IMR-90 (cell line): ENCODE measurements around the gene NPR3. TPM values are rescaled to one million over a fixed set of nuclear protein-coding genes. Genes with fewer than 3 reads are reported as not detected.

Source experiments
- ATAC-seq: fragments of 200-7000 bp; cut with Tn5 transposase; 2 replicates; pipeline ENCODE4 v1.9.1; 2020; ENCODE audit warnings: low read depth, mild to moderate bottlenecking, moderate library complexity
- BruUV-seq: library from RNA; stranded (reverse); fragments of 400-500 nt; replicated peaks from 2 replicates; lab custom pipeline; 2021; lab: Mats Ljungman, UMichigan
- CTCF ChIA-PET: fragments of 300-600 bp; formaldehyde crosslinking; extraction: SDS; loops from one replicate; lab custom pipeline; 2021; ENCODE audit warnings: antibody characterized with exemption; lab: Yijun Ruan, JAX
- POLR2A ChIA-PET: fragments of 300-600 bp; sonication (Branson Sonifier 250); formaldehyde crosslinking; loops from one replicate; lab custom pipeline; 2022; ENCODE audit warnings: antibody characterized with exemption; ENCODE audit not compliant: unreplicated experiment; lab: Charles Lee
- DNase-seq: peaks from one replicate; pipeline ENCODE4 v3.0.0; 2013
- H2AFZ ChIP-seq: replicated peaks from 2 replicates; pipeline ENCODE3; 2013; ENCODE audit warnings: low read length, mild to moderate bottlenecking; ENCODE audit not compliant: poor library complexity
- H2AK5ac ChIP-seq: 2 replicates; pipeline ENCODE4 v1.6.1; 2013; ENCODE audit warnings: low read depth, low read length, inconsistent platforms
- H2AK9ac ChIP-seq: replicated peaks from 2 replicates; pipeline ENCODE3; 2013; ENCODE audit warnings: mild to moderate bottlenecking, low read depth, low read length, moderate library complexity; ENCODE audit not compliant: poor library complexity
- H2BK120ac ChIP-seq: 2 replicates; pipeline ENCODE4 v1.6.1; 2013; ENCODE audit warnings: low read depth, low read length, inconsistent platforms
- H2BK15ac ChIP-seq: 3 replicates; pipeline ENCODE4 v1.6.1; 2013; ENCODE audit warnings: low read depth, low read length, inconsistent platforms
- H2BK20ac ChIP-seq: 2 replicates; pipeline ENCODE4 v1.6.1; 2013; ENCODE audit warnings: low read depth, mild to moderate bottlenecking, inconsistent platforms, low read length, moderate library complexity
- H2BK5ac ChIP-seq: 2 replicates; pipeline ENCODE4 v1.6.1; 2013; ENCODE audit warnings: mild to moderate bottlenecking, low read depth, low read length, inconsistent platforms; ENCODE audit not compliant: poor library complexity, severe bottlenecking
- H3K14ac ChIP-seq: replicated peaks from 2 replicates; pipeline ENCODE4 v1.6.1; 2013; ENCODE audit warnings: low read depth, low read length, inconsistent platforms
- H3K18ac ChIP-seq: 2 replicates; pipeline ENCODE4 v1.6.1; 2013; ENCODE audit warnings: low read depth, low read length, control low read depth
- H3K23ac ChIP-seq: 2 replicates; pipeline ENCODE4 v1.6.1; 2013; ENCODE audit warnings: low read depth, low read length, inconsistent platforms
- H3K27ac ChIP-seq: 2 replicates; pipeline ENCODE4 v1.5.1; 2013; ENCODE audit warnings: mild to moderate bottlenecking, control low read depth, low read length; ENCODE audit not compliant: insufficient read depth
- H3K27me3 ChIP-seq: 2 replicates; pipeline ENCODE4 v1.6.1; 2013; ENCODE audit warnings: low read length; ENCODE audit not compliant: control insufficient read depth, insufficient read depth
- H3K36me3 ChIP-seq: 2 replicates; pipeline ENCODE4 v1.6.1; 2013; ENCODE audit warnings: low read length, mixed read lengths; ENCODE audit not compliant: control insufficient read depth, insufficient read depth
- H3K4ac ChIP-seq: 2 replicates; pipeline ENCODE4 v1.6.1; 2013; ENCODE audit warnings: low read depth, low read length, inconsistent platforms
- H3K4me1 ChIP-seq: 2 replicates; pipeline ENCODE4 v1.6.1; 2013; ENCODE audit warnings: low read length, mixed read lengths; ENCODE audit not compliant: control insufficient read depth, insufficient read depth
- H3K4me2 ChIP-seq: 2 replicates; pipeline ENCODE4 v1.6.1; 2013; ENCODE audit warnings: low read depth, mild to moderate bottlenecking, control low read depth, low read length, moderate library complexity
- H3K4me3 ChIP-seq: 2 replicates; pipeline ENCODE4 v1.5.1; 2013; ENCODE audit warnings: low read depth, mild to moderate bottlenecking, control low read depth, low read length, moderate library complexity; ENCODE audit not compliant: insufficient read depth
- H3K56ac ChIP-seq: 2 replicates; pipeline ENCODE4 v1.6.1; 2013; ENCODE audit warnings: low read length, inconsistent platforms; ENCODE audit not compliant: insufficient read depth; ENCODE audit errors: extremely low read depth
- H3K79me1 ChIP-seq, 2 experiments: 2 replicates each; pipeline ENCODE4 v1.6.1; 2013; ENCODE audit warnings: low read length in 2 of 2, inconsistent platforms in 1 of 2, low read depth in 1 of 2
- H3K9ac ChIP-seq: 2 replicates; pipeline ENCODE4 v1.6.1; 2013; ENCODE audit warnings: low read depth, low read length, control low read depth
- H3K9me1 ChIP-seq: 2 replicates; pipeline ENCODE4 v1.6.1; 2013; ENCODE audit warnings: low read length, inconsistent platforms; ENCODE audit not compliant: insufficient read depth
- H3K9me3 ChIP-seq: 2 replicates; pipeline ENCODE4 v1.6.1; 2013; ENCODE audit warnings: low read length; ENCODE audit not compliant: control insufficient read depth, insufficient read depth
- H4K20me1 ChIP-seq: 2 replicates; pipeline ENCODE4 v1.6.1; 2013; ENCODE audit warnings: low read length, inconsistent platforms; ENCODE audit not compliant: insufficient read depth
- H4K5ac ChIP-seq: 2 replicates; pipeline ENCODE4 v1.6.1; 2013; ENCODE audit warnings: mild to moderate bottlenecking, low read depth, low read length, control low read depth
- H4K8ac ChIP-seq, 2 experiments: 2 replicates each; pipeline ENCODE4 v1.6.1; 2013; ENCODE audit warnings: low read depth in 2 of 2, low read length in 2 of 2, control low read depth in 1 of 2, inconsistent platforms in 1 of 2
- H4K91ac ChIP-seq: 2 replicates; pipeline ENCODE4 v1.6.1; 2013; ENCODE audit warnings: low read depth, low read length, inconsistent platforms; ENCODE audit not compliant: insufficient read depth
- BHLHE40 ChIP-seq: fragments of 150-350 bp; IDR thresholded peaks from 2 replicates; pipeline ENCODE4 v1.6.1; 2016; ENCODE audit warnings: mild to moderate bottlenecking, low read depth, low read length
- CEBPB ChIP-seq: IDR thresholded peaks from 2 replicates; pipeline ENCODE4 v1.6.1; 2012; ENCODE audit warnings: low read depth, low read length, improper control_type of control experiment
- FOS ChIP-seq: fragments of 150-350 bp; IDR thresholded peaks from 2 replicates; pipeline ENCODE4 v1.6.1; 2016; ENCODE audit warnings: low read depth, low read length
- MAFK ChIP-seq: IDR thresholded peaks from 2 replicates; pipeline ENCODE4 v1.6.1; 2012; ENCODE audit warnings: low read depth, low read length, improper control_type of control experiment
- MAZ ChIP-seq: IDR thresholded peaks from 2 replicates; pipeline ENCODE4 v1.6.1; 2012; ENCODE audit warnings: low read depth, mild to moderate bottlenecking, low read length, improper control_type of control experiment, moderate library complexity, borderline replicate concordance
- MXI1 ChIP-seq: IDR thresholded peaks from 2 replicates; pipeline ENCODE4 v1.6.1; 2012; ENCODE audit warnings: low read depth, mild to moderate bottlenecking, low read length, moderate library complexity, borderline replicate concordance
- NFE2L2 ChIP-seq: fragments of 150-350 bp; IDR thresholded peaks from 2 replicates; pipeline ENCODE4 v1.6.1; 2016; ENCODE audit warnings: low read depth, mild to moderate bottlenecking, low read length
- POLR2A ChIP-seq: IDR thresholded peaks from 2 replicates; pipeline ENCODE4 v1.6.1; 2012; ENCODE audit warnings: mild to moderate bottlenecking, low read depth, low read length
- RFX5 ChIP-seq: IDR thresholded peaks from 2 replicates; pipeline ENCODE4 v1.8.0; 2012; ENCODE audit warnings: low read depth, mild to moderate bottlenecking, low read length, moderate library complexity
- SMC3 ChIP-seq: fragments of 150-350 bp; IDR thresholded peaks from 2 replicates; pipeline ENCODE4 v1.6.1; 2016; ENCODE audit warnings: low read depth, mild to moderate bottlenecking, antibody characterized with exemption, low read length, moderate library complexity
- WGBS, 2 experiments: methylation state at CpG; one replicate each; pipeline versions ENCODE4 v1.1.5 to v1.1.7; 2013; ENCODE audit warnings: missing lambda C conversion rate in 2 of 2; ENCODE audit not compliant: insufficient read length in 1 of 2; ENCODE audit errors: extremely low coverage in 2 of 2; 5-methylcytosine and 5-hydroxymethylcytosine counted together
- dilution Hi-C: fragments of 300-500 bp; cut with HindIII; formaldehyde crosslinking; loops from one replicate; pipeline ENCODE4 v1.14.3; 2018; ENCODE audit warnings: low sequenced_read_pairs; ENCODE audit not compliant: unreplicated experiment
- in situ Hi-C: fragments of 300-500 bp; cut with MboI; formaldehyde crosslinking; loops from 3 replicates; pipeline ENCODE4 v1.14.3; 2019; ENCODE audit warnings: low sequenced_read_pairs, inconsistent platforms, mixed read lengths
- intact Hi-C: fragments of 100-400 bp; cut with micrococcal nuclease; formaldehyde crosslinking; loops from 2 replicates; pipeline ENCODE4 v1.10.0; 2022
- polyA plus RNA-seq, 3 experiments: library from polyadenylated mRNA; depleted of rRNA; stranded (reverse); fragments of >200 nt; gene quantifications; 2 replicates each; pipeline ENCODE4 v1.2.3, GENCODE V29; 2012; ENCODE audit warnings: low replicate concordance in 1 of 3
- total RNA-seq: library from RNA; depleted of rRNA; stranded (reverse); fragments of >200 nt; gene quantifications from 2 replicates; pipeline ENCODE4 v1.2.3, GENCODE V29; 2012
- TF ChIP-seq, protein P1 (sequence below): conservative IDR thresholded peaks from 2 replicates; pipeline ENCODE4 v1.5.1; 2012; ENCODE audit warnings: mild to moderate bottlenecking, low read depth, low read length, improper control_type of control experiment
- TF ChIP-seq, protein P2 (sequence below): fragments of 150-350 bp; IDR thresholded peaks from 2 replicates; pipeline ENCODE4 v1.6.1; 2017; ENCODE audit warnings: mild to moderate bottlenecking, antibody characterized with exemption, low read length, low read depth
- TF ChIP-seq, protein P3 (sequence below): fragments of 150-350 bp; IDR thresholded peaks from 2 replicates; pipeline ENCODE4 v1.6.1; 2016; ENCODE audit warnings: low read depth, mild to moderate bottlenecking, low read length, moderate library complexity, borderline replicate concordance

NPR3 gene
- total and polyA plus RNA-seq, 2 of the 4 experiments (the other 2 are of a cell fraction) = 24.6 to 88.2 TPM

DNA sequence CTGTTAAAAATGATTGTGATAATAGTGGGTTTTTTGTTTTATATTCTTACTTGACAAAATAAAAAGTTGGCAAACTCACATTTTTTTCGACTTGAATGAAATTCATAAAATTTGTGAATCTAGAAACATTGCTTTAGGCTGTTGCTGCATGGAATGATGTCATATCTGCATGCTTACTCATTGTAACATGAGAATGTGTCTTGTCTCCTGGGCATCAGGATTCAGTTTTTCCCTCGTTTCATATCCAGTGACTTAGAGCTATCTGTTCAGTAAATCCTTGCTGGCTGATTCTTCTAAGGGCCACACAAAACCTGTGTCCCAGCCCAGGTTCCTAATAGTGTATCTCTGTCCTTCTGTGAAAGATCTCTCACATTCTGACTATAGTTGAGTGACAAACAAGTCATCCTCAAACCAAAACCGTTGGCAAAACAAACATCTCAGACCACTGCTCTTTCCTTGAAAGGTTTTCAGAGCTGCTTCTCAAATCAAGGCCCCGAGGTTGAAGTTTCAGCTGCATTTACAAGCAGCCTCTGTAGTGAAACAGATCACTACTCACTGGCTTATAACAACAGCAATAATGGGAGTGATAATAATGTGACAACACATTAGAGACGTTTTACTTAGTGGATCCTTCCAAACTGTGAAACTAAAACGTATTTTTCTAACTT, 95.0 kb downstream of the NPR3 start (continued):
- TF ChIP-seq BHLHE40 = no peak
- peak; percentile 82 for TF ChIP-seq CEBPB

DNA sequence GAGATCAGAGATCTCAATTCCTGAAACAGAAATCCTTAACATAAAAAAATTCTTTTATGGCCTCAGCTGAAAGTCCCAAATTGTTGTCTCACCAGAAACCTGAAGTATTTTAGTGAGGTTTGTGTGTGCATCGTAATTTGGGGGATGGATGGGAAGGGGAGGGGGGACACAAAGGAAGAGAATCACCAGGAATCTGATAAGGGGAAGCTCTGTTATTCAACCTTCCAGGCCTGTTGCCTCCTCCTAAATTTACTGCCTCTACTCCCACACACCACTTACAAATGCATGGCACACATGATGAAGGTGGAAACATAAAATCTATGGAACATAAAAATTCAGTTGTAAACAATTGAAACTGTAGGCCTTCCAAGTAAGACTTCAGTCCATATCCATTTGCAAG, 97.7 kb downstream of the NPR3 start:
- Histone ChIP-seq H2AFZ (no peak overlapping the region), H3K4me2 (no peak overlapping the region), H3K27ac (no peak overlapping the region), H3K56ac (no peak overlapping the region), H3K18ac (no peak overlapping the region), H3K9me3 (peaks cover 5% of the 10 kb centered on the region; the same call in 1 of the 2 replicates), H3K14ac (no peak overlapping the region), H2BK5ac (no peak overlapping the region), H3K4me1 (peaks cover 12% of the 10 kb centered on the region), H2AK5ac (no peak overlapping the region), H3K4me3 (no peak overlapping the region), H4K5ac (no peak overlapping the region), H3K27me3 (no peaks in the 10 kb centered on the region), H3K79me1 (no peaks in the 10 kb centered on the region), H2BK20ac (no peak overlapping the region), H3K36me3 (no peaks in the 10 kb centered on the region), H2BK15ac (no peak overlapping the region), H4K8ac (no peak overlapping the region), H3K9ac (no peak overlapping the region), H2AK9ac (no peak overlapping the region), H4K91ac (no peak overlapping the region), H3K23ac (no peak overlapping the region), H3K4ac (no peak overlapping the region), H3K9me1 (0 out of 2 replicates have a peak, but pooled peaks cover 5% of the 10 kb centered on the region), H4K20me1 (no peaks in the 10 kb centered on the region), H2BK120ac (no peak overlapping the region; the same call in 1 of the 2 replicates)
- WGBS, 2 experiments = no CpG with 5 or more reads among the region's 1 CpG
- ChIA-PET CTCF (no interaction called here), POLR2A (no interaction called here)
- no TSS peak for BruUV-seq
- DNase-seq (no peak), ATAC-seq (no peak)
- intact Hi-C loops (no loop called here), dilution Hi-C loops (no loop called here), in situ Hi-C loops (no loop called here)
- TF ChIP-seq MAZ (no peak), NFE2L2 (no peak), MXI1 (no peak), CEBPB (no peak), RFX5 (no peak), POLR2A (no peak), BHLHE40 (no peak), SMC3 (no peak), MAFK (no peak), FOS (no peak)
- TF ChIP-seq, protein P1, sequence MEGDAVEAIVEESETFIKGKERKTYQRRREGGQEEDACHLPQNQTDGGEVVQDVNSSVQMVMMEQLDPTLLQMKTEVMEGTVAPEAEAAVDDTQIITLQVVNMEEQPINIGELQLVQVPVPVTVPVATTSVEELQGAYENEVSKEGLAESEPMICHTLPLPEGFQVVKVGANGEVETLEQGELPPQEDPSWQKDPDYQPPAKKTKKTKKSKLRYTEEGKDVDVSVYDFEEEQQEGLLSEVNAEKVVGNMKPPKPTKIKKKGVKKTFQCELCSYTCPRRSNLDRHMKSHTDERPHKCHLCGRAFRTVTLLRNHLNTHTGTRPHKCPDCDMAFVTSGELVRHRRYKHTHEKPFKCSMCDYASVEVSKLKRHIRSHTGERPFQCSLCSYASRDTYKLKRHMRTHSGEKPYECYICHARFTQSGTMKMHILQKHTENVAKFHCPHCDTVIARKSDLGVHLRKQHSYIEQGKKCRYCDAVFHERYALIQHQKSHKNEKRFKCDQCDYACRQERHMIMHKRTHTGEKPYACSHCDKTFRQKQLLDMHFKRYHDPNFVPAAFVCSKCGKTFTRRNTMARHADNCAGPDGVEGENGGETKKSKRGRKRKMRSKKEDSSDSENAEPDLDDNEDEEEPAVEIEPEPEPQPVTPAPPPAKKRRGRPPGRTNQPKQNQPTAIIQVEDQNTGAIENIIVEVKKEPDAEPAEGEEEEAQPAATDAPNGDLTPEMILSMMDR = no peak
- TF ChIP-seq, protein P2, sequence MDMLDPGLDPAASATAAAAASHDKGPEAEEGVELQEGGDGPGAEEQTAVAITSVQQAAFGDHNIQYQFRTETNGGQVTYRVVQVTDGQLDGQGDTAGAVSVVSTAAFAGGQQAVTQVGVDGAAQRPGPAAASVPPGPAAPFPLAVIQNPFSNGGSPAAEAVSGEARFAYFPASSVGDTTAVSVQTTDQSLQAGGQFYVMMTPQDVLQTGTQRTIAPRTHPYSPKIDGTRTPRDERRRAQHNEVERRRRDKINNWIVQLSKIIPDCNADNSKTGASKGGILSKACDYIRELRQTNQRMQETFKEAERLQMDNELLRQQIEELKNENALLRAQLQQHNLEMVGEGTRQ = no peak
- TF ChIP-seq, protein P3, sequence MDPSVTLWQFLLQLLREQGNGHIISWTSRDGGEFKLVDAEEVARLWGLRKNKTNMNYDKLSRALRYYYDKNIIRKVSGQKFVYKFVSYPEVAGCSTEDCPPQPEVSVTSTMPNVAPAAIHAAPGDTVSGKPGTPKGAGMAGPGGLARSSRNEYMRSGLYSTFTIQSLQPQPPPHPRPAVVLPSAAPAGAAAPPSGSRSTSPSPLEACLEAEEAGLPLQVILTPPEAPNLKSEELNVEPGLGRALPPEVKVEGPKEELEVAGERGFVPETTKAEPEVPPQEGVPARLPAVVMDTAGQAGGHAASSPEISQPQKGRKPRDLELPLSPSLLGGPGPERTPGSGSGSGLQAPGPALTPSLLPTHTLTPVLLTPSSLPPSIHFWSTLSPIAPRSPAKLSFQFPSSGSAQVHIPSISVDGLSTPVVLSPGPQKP = no peak
